RWPE2 (cell line): ENCODE data around the gene SACM1L.

Experiments used
- ATAC-seq: fragments of 200-7000 bp; cut with Tn5 transposase; 3 replicates; pipeline ENCODE4 v1.9.1; 2021; ENCODE audit warnings: low read depth
- DNase-seq: peaks from one replicate; pipeline ENCODE4 v3.0.0-alpha.2; 2020; ENCODE audit warnings: low spot score
- H3K27ac ChIP-seq: fragments of 450-650 bp; 2 replicates; pipeline ENCODE4 v1.5.1; 2017; ENCODE audit warnings: mild to moderate bottlenecking; ENCODE audit not compliant: poor library complexity, severe bottlenecking
- H3K27me3 ChIP-seq: fragments of 250-450 bp; sonication (Bioruptor Pico); 2 replicates; pipeline ENCODE4 v1.5.1; 2021; ENCODE audit warnings: mild to moderate bottlenecking, moderate library complexity; ENCODE audit not compliant: insufficient read depth, poor library complexity, severe bottlenecking
- H3K36me3 ChIP-seq: fragments of 250-450 bp; sonication (Bioruptor Pico); 2 replicates; pipeline ENCODE4 v1.5.1; 2020; ENCODE audit warnings: low read depth, mild to moderate bottlenecking, moderate library complexity
- H3K4me1 ChIP-seq: fragments of 250-450 bp; sonication (Bioruptor Pico); 2 replicates; pipeline ENCODE4 v1.5.1; 2021; ENCODE audit warnings: mild to moderate bottlenecking, moderate library complexity; ENCODE audit not compliant: insufficient read depth, poor library complexity, severe bottlenecking
- H3K4me3 ChIP-seq: fragments of 250-450 bp; sonication (Bioruptor Pico); 2 replicates; pipeline ENCODE4 v1.5.1; 2021; ENCODE audit warnings: mild to moderate bottlenecking, moderate library complexity; ENCODE audit not compliant: severe bottlenecking
- H3K9me3 ChIP-seq: fragments of 250-450 bp; sonication (Bioruptor Pico); 2 replicates; pipeline ENCODE4 v1.5.1; 2021; ENCODE audit warnings: mild to moderate bottlenecking, moderate library complexity; ENCODE audit not compliant: severe bottlenecking
- TF ChIP-seq, protein P1 (sequence below): fragments of 450-650 bp; IDR thresholded peaks from one replicate; pipeline ENCODE4 v1.5.1; 2017; ENCODE audit warnings: mild to moderate bottlenecking, moderate library complexity; ENCODE audit not compliant: poor library complexity, severe bottlenecking

SACM1L gene

DNA sequence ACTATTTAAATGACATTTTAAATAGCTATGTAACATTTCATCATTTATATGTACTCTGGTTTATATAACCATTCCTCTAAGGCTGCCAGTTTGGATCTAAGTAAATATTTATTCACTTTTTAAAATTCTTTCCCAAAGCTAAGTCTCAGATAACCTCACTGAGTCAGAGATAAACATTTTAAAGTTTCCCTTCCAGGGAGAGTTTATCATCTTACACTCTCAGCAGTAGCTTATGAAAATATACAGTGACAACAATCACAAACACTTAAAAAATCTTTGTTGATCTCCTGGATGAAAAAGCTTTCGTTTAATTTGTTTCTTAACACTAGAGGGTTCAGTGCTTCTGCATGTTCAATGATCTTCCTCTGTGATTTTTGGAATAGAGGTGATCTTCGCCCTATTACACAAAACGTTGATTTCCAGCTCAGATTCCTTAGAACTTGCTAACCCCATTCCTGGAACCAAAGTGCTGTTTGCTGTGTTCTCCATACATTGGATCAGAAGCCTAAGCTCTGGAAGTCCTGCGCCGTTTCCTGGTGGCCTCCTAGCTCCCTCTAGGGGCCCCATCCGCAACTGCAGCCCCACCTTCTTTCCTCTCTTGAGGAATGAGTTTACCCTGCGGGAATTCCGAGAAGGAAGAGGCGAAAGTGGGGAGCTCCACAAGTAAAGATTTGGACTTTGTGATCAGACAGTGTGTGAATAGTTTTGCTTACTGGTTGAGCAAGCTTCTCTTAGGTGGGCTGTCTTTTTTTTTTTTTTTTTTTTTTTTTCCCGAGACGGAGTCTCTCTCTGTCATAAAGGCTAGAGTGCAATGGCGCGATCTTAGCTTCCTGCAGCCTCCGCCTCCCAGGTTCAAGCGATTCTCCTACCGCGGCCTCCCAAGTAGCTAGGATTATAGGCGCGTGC lies 29.3 kb upstream of the SACM1L start:
- TF ChIP-seq, protein P1, sequence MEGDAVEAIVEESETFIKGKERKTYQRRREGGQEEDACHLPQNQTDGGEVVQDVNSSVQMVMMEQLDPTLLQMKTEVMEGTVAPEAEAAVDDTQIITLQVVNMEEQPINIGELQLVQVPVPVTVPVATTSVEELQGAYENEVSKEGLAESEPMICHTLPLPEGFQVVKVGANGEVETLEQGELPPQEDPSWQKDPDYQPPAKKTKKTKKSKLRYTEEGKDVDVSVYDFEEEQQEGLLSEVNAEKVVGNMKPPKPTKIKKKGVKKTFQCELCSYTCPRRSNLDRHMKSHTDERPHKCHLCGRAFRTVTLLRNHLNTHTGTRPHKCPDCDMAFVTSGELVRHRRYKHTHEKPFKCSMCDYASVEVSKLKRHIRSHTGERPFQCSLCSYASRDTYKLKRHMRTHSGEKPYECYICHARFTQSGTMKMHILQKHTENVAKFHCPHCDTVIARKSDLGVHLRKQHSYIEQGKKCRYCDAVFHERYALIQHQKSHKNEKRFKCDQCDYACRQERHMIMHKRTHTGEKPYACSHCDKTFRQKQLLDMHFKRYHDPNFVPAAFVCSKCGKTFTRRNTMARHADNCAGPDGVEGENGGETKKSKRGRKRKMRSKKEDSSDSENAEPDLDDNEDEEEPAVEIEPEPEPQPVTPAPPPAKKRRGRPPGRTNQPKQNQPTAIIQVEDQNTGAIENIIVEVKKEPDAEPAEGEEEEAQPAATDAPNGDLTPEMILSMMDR = peak; percentile 88
- H3K9me3 ChIP-seq = no peaks in the 10 kb centered on the region
- peaks cover 14% of the 10 kb centered on the region for H3K4me1 ChIP-seq
- no peaks in the 10 kb centered on the region for H3K27me3 ChIP-seq
- ATAC-seq = peak; percentile 51; the same call in 2 of the 3 replicates
- peak overlapping the region; percentile 15 for H3K27ac ChIP-seq
- no peaks in the 10 kb centered on the region; the same call in 1 of the 2 replicates for H3K36me3 ChIP-seq
- no peak for DNase-seq
- no peak overlapping the region for H3K4me3 ChIP-seq

DNA sequence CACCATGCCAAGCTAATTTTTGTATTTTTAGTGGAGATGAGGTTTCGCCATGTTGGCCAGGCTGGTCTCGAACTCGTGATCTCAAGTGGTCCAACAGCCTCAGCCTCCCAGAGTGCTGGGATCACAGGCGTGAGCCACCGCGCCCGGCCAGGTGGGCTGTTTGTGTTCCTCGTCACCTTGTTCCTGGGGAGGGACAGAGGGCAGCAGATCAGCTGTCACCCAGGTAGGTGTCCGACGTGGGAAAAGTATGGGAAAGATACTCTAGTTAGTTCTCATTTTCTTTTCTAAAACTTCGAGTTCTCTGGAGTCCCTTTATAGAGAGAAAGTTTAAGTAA lies 28.7 kb upstream of the SACM1L start:
- H3K9me3 ChIP-seq = no peaks in the 10 kb centered on the region
- peaks cover 14% of the 10 kb centered on the region for H3K4me1 ChIP-seq
- no peak for ATAC-seq
- DNase-seq = no peak
- TF ChIP-seq, protein P1 = no peak
- H3K27ac ChIP-seq = no peak overlapping the region
- H3K4me3 ChIP-seq = no peak overlapping the region
- no peaks in the 10 kb centered on the region; the same call in 1 of the 2 replicates for H3K36me3 ChIP-seq
- no peaks in the 10 kb centered on the region for H3K27me3 ChIP-seq

DNA sequence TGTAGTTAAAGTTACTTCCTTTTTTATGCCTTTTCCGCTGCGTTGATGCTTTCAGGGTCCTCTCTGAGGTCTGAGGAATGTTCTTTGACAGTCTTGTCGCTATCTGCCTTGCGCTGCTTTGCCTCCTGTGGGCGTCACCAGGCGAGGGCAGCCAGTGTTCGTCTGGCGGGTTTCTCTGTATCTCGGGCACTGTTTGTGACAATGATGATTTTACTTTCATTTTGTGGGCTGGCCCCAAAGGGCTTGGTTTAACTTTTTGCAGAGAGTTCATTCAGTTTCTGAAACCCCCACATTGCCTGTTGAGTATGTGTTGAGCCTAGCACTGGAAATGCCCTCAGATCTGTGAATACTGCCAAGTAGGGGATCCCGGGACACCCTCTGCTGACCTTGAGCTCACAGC lies 24.6 kb upstream of the SACM1L start:
- TF ChIP-seq, protein P1 = no peak
- Histone ChIP-seq H3K27ac (no peak overlapping the region), H3K27me3 (no peaks in the 10 kb centered on the region), H3K9me3 (no peaks in the 10 kb centered on the region), H3K36me3 (peaks cover 17% of the 10 kb centered on the region), H3K4me1 (peaks cover 22% of the 10 kb centered on the region), H3K4me3 (no peak overlapping the region)
- DNase-seq (no peak), ATAC-seq (no peak)

DNA sequence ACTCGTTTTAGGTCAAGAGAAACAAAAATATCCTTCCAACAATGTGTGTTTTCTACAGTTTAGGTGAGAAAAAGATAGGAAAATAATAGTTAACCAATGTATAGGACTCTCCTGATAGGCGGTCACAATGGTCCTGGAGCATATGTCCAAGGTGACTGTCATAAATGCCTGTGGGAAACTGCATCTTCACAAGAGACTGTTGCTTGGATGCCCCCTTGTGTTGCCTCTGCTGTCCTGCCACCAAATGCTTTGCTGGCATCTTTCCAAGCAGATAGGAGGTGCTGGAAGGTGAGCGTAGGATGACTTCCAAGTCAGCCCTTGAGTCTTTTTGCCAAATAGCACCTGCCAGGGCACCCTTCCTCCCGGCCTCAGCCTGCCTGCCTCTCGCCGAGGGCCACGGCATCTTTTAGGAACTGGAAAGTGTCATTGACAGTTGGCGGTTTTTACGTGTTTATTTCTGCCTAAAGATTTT lies 24.1 kb upstream of the SACM1L start:
- TF ChIP-seq, protein P1 = peak; percentile 46
- ATAC-seq (no peak), DNase-seq (no peak)
- Histone ChIP-seq H3K4me1 (peaks cover 18% of the 10 kb centered on the region), H3K27ac (no peak overlapping the region), H3K36me3 (peaks cover 23% of the 10 kb centered on the region), H3K9me3 (no peaks in the 10 kb centered on the region), H3K4me3 (no peak overlapping the region), H3K27me3 (no peaks in the 10 kb centered on the region)
